SK-N-SH treated with all-trans-retinoic acid at 6 μM for 48 hours (cell line): ENCODE data around the gene MRGPRD.

Experiments used
- ATAC-seq: fragments of 200-7000 bp; cut with Tn5 transposase; 3 replicates; pipeline ENCODE4 v1.9.1; 2020; ENCODE audit warnings: mild to moderate bottlenecking, moderate library complexity
- BACH2 ChIP-seq: fragments of 250-450 bp; sonication (Bioruptor Pico); IDR thresholded peaks from 2 replicates; pipeline ENCODE4 v1.9.0; 2021; ENCODE audit warnings: mild to moderate bottlenecking, borderline replicate concordance
- ESRRG ChIP-seq: fragments of 250-450 bp; sonication (Bioruptor Pico); IDR thresholded peaks from 2 replicates; pipeline ENCODE4 v1.6.1; 2021; ENCODE audit warnings: mild to moderate bottlenecking
- GLIS3 ChIP-seq: fragments of 250-450 bp; sonication (Bioruptor Pico); IDR thresholded peaks from 2 replicates; pipeline ENCODE4 v1.5.0; 2020; ENCODE audit warnings: mild to moderate bottlenecking, moderate library complexity
- ISL1 ChIP-seq: fragments of 250-450 bp; sonication (Bioruptor Pico); IDR thresholded peaks from 2 replicates; pipeline ENCODE4 v2.1.2; 2022; ENCODE audit warnings: mild to moderate bottlenecking, moderate library complexity
- PPARA ChIP-seq: fragments of 250-450 bp; sonication (Bioruptor Pico); IDR thresholded peaks from 2 replicates; pipeline ENCODE4 v1.5.0; 2020; ENCODE audit warnings: mild to moderate bottlenecking, borderline replicate concordance
- SNAI2 ChIP-seq: fragments of 250-450 bp; sonication (Bioruptor Pico); IDR thresholded peaks from 2 replicates; pipeline ENCODE4 v1.5.0; 2020; ENCODE audit warnings: mild to moderate bottlenecking, moderate library complexity
- TCF4 ChIP-seq: fragments of 250-450 bp; sonication (Bioruptor Pico); IDR thresholded peaks from 2 replicates; pipeline ENCODE4 v1.8.0; 2021; ENCODE audit warnings: mild to moderate bottlenecking, moderate library complexity, borderline replicate concordance
- TOX ChIP-seq: fragments of 250-450 bp; sonication (Bioruptor Pico); IDR thresholded peaks from 2 replicates; pipeline ENCODE4 v1.8.0; 2021; ENCODE audit warnings: mild to moderate bottlenecking, moderate library complexity, borderline replicate concordance
- ZC3H10 ChIP-seq: fragments of 250-450 bp; sonication (Bioruptor Pico); IDR thresholded peaks from 2 replicates; pipeline ENCODE4 v1.5.1; 2021; ENCODE audit warnings: mild to moderate bottlenecking, moderate library complexity
- ZFP3 ChIP-seq: fragments of 250-450 bp; sonication (Bioruptor Pico); IDR thresholded peaks from 2 replicates; pipeline ENCODE4 v1.5.0; 2020; ENCODE audit warnings: mild to moderate bottlenecking, moderate library complexity
- ZFP30 ChIP-seq: fragments of 450-650 bp; formaldehyde crosslinking; IDR thresholded peaks from 2 replicates; pipeline ENCODE4 v1.5.0; 2022; ENCODE audit warnings: mild to moderate bottlenecking, moderate library complexity
- ZNF8 ChIP-seq: fragments of 450-650 bp; formaldehyde crosslinking; IDR thresholded peaks from 2 replicates; pipeline ENCODE4 v1.5.0; 2020; ENCODE audit warnings: mild to moderate bottlenecking, moderate library complexity
- TF ChIP-seq, protein P1 (sequence below): fragments of 250-450 bp; sonication (Bioruptor Pico); IDR thresholded peaks from 2 replicates; pipeline ENCODE4 v1.8.0; 2021; ENCODE audit warnings: low read depth, mild to moderate bottlenecking, moderate library complexity, borderline replicate concordance
- TF ChIP-seq, protein P2 (sequence below): fragments of 250-450 bp; sonication (Bioruptor Pico); IDR thresholded peaks from 2 replicates; pipeline ENCODE4 v1.5.1; 2021; ENCODE audit warnings: mild to moderate bottlenecking, moderate library complexity
- TF ChIP-seq, protein P3 (sequence below): fragments of 250-450 bp; sonication (Bioruptor Pico); IDR thresholded peaks from 2 replicates; pipeline ENCODE4 v1.5.0; 2020; ENCODE audit warnings: mild to moderate bottlenecking, moderate library complexity
- TF ChIP-seq, protein P4 (sequence below): fragments of 250-450 bp; sonication (Bioruptor Pico); IDR thresholded peaks from 2 replicates; pipeline ENCODE4 v1.5.1; 2020; ENCODE audit warnings: low read depth, mild to moderate bottlenecking, moderate library complexity

Gene MRGPRD

DNA sequence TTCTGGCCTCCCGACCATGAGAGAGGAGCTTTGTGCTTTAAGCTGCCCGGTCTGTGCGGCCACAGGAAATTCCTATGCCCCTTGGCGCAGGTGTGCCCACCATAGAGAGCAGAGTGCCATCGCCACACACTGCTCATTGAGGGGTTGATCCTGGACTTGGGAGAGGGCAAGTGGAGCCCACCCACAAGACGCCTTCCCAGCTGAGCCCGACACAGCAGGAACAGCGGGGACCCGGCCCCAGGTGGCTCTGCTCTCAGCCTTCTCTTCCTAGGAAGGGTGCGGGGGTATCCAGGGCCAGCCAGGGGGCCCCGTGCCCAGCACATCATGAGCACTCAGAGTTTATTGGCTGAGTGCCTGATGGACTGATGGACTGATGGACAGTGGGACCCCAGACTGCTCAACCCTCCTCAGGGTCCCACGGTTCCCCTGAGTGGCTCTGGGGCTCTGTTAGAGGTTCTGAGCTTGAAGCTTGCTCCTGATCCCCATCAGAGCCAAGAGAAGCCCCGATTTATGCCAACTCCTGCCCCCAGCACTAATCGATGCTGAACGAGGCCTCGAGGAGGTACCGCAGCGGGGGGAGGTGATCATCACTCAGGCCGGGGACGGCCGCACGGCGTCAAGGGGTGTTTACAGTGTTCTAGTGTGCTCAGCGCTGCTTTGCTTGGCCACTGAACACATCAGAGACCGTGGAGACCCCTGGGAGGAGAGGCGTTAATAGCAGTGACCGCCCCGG lies 13.5 kb upstream of the MRGPRD start:
- TF ChIP-seq ZFP30 (CRISPR knock-in tag) (no peak), ZNF8 (no peak)
- TF ChIP-seq, protein P1, sequence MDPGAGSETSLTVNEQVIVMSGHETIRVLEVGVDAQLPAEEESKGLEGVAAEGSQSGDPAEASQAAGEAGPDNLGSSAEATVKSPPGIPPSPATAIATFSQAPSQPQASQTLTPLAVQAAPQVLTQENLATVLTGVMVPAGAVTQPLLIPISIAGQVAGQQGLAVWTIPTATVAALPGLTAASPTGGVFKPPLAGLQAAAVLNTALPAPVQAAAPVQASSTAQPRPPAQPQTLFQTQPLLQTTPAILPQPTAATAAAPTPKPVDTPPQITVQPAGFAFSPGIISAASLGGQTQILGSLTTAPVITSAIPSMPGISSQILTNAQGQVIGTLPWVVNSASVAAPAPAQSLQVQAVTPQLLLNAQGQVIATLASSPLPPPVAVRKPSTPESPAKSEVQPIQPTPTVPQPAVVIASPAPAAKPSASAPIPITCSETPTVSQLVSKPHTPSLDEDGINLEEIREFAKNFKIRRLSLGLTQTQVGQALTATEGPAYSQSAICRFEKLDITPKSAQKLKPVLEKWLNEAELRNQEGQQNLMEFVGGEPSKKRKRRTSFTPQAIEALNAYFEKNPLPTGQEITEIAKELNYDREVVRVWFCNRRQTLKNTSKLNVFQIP (CRISPR knock-in tag) = no peak
- TF ChIP-seq, protein P2, sequence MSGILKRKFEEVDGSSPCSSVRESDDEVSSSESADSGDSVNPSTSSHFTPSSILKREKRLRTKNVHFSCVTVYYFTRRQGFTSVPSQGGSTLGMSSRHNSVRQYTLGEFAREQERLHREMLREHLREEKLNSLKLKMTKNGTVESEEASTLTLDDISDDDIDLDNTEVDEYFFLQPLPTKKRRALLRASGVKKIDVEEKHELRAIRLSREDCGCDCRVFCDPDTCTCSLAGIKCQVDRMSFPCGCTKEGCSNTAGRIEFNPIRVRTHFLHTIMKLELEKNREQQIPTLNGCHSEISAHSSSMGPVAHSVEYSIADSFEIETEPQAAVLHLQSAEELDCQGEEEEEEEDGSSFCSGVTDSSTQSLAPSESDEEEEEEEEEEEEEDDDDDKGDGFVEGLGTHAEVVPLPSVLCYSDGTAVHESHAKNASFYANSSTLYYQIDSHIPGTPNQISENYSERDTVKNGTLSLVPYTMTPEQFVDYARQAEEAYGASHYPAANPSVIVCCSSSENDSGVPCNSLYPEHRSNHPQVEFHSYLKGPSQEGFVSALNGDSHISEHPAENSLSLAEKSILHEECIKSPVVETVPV (CRISPR knock-in tag) = no peak

DNA sequence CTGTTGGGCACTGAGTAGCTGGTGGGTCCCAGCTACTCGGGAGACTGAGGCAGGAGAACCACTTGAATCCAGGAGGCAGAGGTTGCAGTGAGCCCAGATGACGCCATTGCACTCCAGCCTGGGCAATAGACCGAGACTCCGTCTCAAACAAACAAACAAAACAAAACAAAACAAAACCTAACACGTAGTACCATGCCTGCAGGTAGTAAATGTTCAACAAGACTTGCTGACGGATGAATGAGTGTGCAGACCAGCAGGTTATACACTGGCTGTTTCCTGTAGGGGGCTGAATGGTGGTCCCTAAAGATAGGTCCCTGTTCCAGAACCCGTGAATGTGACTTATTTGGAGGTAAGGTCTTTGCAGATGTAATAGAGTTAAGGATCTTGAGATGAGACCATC lies 12.8 kb upstream of the MRGPRD start:
- TF ChIP-seq SNAI2 (CRISPR knock-in tag) = no peak
- no peak for TF ChIP-seq ESRRG (CRISPR knock-in tag)
- TF ChIP-seq, protein P3, sequence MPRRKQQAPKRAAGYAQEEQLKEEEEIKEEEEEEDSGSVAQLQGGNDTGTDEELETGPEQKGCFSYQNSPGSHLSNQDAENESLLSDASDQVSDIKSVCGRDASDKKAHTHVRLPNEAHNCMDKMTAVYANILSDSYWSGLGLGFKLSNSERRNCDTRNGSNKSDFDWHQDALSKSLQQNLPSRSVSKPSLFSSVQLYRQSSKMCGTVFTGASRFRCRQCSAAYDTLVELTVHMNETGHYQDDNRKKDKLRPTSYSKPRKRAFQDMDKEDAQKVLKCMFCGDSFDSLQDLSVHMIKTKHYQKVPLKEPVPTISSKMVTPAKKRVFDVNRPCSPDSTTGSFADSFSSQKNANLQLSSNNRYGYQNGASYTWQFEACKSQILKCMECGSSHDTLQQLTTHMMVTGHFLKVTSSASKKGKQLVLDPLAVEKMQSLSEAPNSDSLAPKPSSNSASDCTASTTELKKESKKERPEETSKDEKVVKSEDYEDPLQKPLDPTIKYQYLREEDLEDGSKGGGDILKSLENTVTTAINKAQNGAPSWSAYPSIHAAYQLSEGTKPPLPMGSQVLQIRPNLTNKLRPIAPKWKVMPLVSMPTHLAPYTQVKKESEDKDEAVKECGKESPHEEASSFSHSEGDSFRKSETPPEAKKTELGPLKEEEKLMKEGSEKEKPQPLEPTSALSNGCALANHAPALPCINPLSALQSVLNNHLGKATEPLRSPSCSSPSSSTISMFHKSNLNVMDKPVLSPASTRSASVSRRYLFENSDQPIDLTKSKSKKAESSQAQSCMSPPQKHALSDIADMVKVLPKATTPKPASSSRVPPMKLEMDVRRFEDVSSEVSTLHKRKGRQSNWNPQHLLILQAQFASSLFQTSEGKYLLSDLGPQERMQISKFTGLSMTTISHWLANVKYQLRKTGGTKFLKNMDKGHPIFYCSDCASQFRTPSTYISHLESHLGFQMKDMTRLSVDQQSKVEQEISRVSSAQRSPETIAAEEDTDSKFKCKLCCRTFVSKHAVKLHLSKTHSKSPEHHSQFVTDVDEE = no peak
- no peak for TF ChIP-seq TOX (CRISPR knock-in tag)
- no peak for TF ChIP-seq ZFP30 (CRISPR knock-in tag)
- TF ChIP-seq GLIS3 (CRISPR knock-in tag) = no peak
- TF ChIP-seq, protein P2 (CRISPR knock-in tag) = no peak
- no peak for TF ChIP-seq BACH2 (CRISPR knock-in tag)
- TF ChIP-seq ZFP3 = no peak
- TF ChIP-seq ZNF8 = no peak
- TF ChIP-seq, protein P1 (CRISPR knock-in tag) = no peak
- TF ChIP-seq, protein P4, sequence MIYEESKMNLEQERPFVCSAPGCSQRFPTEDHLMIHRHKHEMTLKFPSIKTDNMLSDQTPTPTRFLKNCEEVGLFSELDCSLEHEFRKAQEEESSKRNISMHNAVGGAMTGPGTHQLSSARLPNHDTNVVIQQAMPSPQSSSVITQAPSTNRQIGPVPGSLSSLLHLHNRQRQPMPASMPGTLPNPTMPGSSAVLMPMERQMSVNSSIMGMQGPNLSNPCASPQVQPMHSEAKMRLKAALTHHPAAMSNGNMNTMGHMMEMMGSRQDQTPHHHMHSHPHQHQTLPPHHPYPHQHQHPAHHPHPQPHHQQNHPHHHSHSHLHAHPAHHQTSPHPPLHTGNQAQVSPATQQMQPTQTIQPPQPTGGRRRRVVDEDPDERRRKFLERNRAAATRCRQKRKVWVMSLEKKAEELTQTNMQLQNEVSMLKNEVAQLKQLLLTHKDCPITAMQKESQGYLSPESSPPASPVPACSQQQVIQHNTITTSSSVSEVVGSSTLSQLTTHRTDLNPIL (CRISPR knock-in tag) = no peak
- no peak for TF ChIP-seq PPARA
- no peak for TF ChIP-seq ISL1 (CRISPR knock-in tag)
- TF ChIP-seq TCF4 = no peak
- no peak for TF ChIP-seq ZC3H10
- ATAC-seq = no peak

More for the DNA sequence above, 13.5 kb upstream of the MRGPRD start:
- no peak for ATAC-seq

DNA sequence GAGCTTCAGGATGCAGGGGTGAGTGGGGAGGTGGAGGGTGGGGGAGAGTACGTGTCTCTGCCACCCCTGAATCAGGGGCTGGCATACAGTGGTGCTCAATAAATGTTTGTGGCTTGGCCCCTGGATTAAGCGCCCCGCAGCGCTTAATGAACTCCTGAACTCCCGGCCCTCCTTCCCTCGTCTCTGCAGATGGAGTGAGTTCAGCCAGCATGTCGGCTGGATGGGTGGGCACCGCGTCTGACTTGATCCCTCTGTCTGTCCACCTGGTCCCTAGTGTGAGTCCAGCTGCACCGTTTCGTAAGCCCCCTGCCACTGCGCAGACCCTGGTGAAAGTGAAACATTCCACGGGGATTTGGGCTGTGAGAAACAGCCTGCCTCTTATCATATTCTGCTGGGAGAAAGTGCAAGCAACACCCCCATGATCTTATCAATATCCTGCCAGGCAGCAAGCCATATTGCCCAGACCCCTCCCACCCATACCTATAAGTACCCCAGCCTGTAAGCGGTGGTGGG lies 12.0 kb upstream of the MRGPRD start:
- ATAC-seq = no peak
- no peak for TF ChIP-seq SNAI2 (CRISPR knock-in tag)
- no peak for TF ChIP-seq ZC3H10
- TF ChIP-seq ESRRG (CRISPR knock-in tag) = no peak
- TF ChIP-seq, protein P4 (CRISPR knock-in tag) = no peak
- no peak for TF ChIP-seq GLIS3 (CRISPR knock-in tag)
- TF ChIP-seq ZFP3 = no peak
- TF ChIP-seq TCF4 = no peak
